DOHH2 (cell line): ENCODE results near the gene CARM1.

Experiments
- CTCF ChIP-seq: fragments of 200-600 bp; sonication (generic); IDR thresholded peaks from one replicate; pipeline ENCODE4 v1.5.1; 2014; ENCODE audit warnings: antibody characterized with exemption, mild to moderate bottlenecking, low read depth, low read length; ENCODE audit not compliant: poor library complexity, severe bottlenecking
- EZH2phosphoT487 ChIP-seq: fragments of 200-600 bp; sonication (generic); IDR thresholded peaks from 2 replicates; pipeline ENCODE4 v1.6.1; 2017; ENCODE audit warnings: borderline replicate concordance, mild to moderate bottlenecking, antibody characterized with exemption, low read length, moderate library complexity, mixed read lengths

DNA sequence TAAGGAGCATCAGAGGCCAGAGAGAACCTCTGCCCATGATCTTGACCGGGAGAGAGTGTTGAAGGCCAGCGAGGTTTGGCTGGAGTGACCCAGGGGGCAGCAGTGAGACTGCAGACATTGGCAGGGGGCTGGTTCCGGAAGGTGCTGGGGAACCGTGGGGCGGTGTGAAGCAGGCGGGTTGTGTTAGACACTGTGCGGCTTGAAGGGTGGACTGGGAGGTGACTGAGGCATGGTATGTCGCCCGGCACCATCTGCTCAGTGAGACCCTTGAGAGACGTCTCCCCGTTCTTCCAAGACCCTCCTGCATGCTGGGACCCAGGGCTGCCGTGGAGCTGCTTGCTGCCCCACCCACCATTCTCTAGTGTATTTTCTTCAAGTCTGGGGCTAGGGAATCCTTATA is 24.6 kb downstream of the CARM1 start:
- TF ChIP-seq CTCF (no peak), EZH2phosphoT487 (no peak)
